Caco-2 (cell line): Measurements from ENCODE around the gene MBP. TPM values are rescaled to one million over a fixed set of nuclear protein-coding genes. Genes with fewer than 3 reads are reported as not detected.

Experiments used
- BruUV-seq: library from RNA; stranded (reverse); fragments of 400-500 nt; replicated peaks from 2 replicates; lab custom pipeline; 2021; lab: Mats Ljungman, UMichigan
- CTCF ChIA-PET: fragments of 300-600 bp; sonication (Branson Sonifier 250); formaldehyde crosslinking; loops from one replicate; lab custom pipeline; 2022; ENCODE audit warnings: antibody characterized with exemption; lab: Charles Lee
- POLR2A ChIA-PET: fragments of 300-600 bp; sonication (Branson Sonifier 250); formaldehyde crosslinking; loops from one replicate; lab custom pipeline; 2022; ENCODE audit warnings: antibody characterized with exemption; lab: Charles Lee
- DNase-seq, 2 experiments: peaks; one replicate each; pipeline versions ENCODE4 v3.0.0 to v3.0.0-alpha.2; 2020 to 2022
- H3K27me3 ChIP-seq: replicated peaks from 2 replicates; pipeline ENCODE4 v1.6.0; 2011; ENCODE audit warnings: low read length; ENCODE audit not compliant: control insufficient read depth, insufficient read depth
- H3K36me3 ChIP-seq: 2 replicates; pipeline ENCODE4 v1.5.1; 2011; ENCODE audit warnings: low read length; ENCODE audit not compliant: control insufficient read depth, insufficient read depth
- H3K4me1 ChIP-seq: fragments of 250-450 bp; sonication (Bioruptor Pico); 2 replicates; pipeline ENCODE4 v1.5.1; 2020; ENCODE audit warnings: mild to moderate bottlenecking
- H3K4me3 ChIP-seq: 2 replicates; pipeline ENCODE4 v1.5.1; 2011; ENCODE audit warnings: low read depth, mild to moderate bottlenecking, control low read depth, low read length
- H3K9me3 ChIP-seq: fragments of 250-450 bp; sonication (Bioruptor Pico); 2 replicates; pipeline ENCODE4 v1.5.1; 2020; ENCODE audit warnings: mild to moderate bottlenecking, moderate library complexity
- H3K27ac Mint-ChIP-seq: one replicate; pipeline ENCODE4 v1.8.0; 2022; ENCODE audit warnings: mixed read lengths; ENCODE audit not compliant: unreplicated experiment
- H3K27me3 Mint-ChIP-seq: one replicate; pipeline ENCODE4 v1.8.0; 2022; ENCODE audit warnings: mixed read lengths; ENCODE audit not compliant: insufficient read depth, unreplicated experiment
- H3K36me3 Mint-ChIP-seq: one replicate; pipeline ENCODE4 v1.8.0; 2022; ENCODE audit warnings: mild to moderate bottlenecking, mixed read lengths; ENCODE audit not compliant: insufficient read depth, unreplicated experiment
- H3K4me1 Mint-ChIP-seq: one replicate; pipeline ENCODE4 v1.8.0; 2022; ENCODE audit warnings: low read depth, mixed read lengths; ENCODE audit not compliant: unreplicated experiment
- H3K4me3 Mint-ChIP-seq: one replicate; pipeline ENCODE4 v1.8.0; 2022; ENCODE audit warnings: mild to moderate bottlenecking, moderate library complexity, mixed read lengths; ENCODE audit not compliant: unreplicated experiment
- H3K9me3 Mint-ChIP-seq: one replicate; pipeline ENCODE4 v1.8.0; 2022; ENCODE audit warnings: mixed read lengths; ENCODE audit not compliant: unreplicated experiment
- intact Hi-C: fragments of 100-400 bp; cut with micrococcal nuclease; formaldehyde crosslinking; loops from one replicate; pipeline ENCODE4 v1.10.0; 2022; ENCODE audit not compliant: unreplicated experiment
- total RNA-seq: library from RNA; stranded (reverse); gene quantifications from 2 replicates; pipeline ENCODE4 v1.2.3, GENCODE V29; 2022
- TF ChIP-seq, protein P1 (sequence below), 2 experiments: fragments of 200-600 bp in 1 of 2; IDR thresholded peaks; 1 replicate in 1 of 2; 2 replicates in 1 of 2; pipeline versions ENCODE4 v1.5.1 to v1.8.0; 2011 to 2022; ENCODE audit warnings: antibody characterized with exemption in 1 of 2, control low read depth in 1 of 2, inconsistent platforms in 1 of 2, low read depth in 1 of 2, low read length in 1 of 2, mild to moderate bottlenecking in 1 of 2, moderate library complexity in 1 of 2; ENCODE audit not compliant: insufficient read depth in 1 of 2, severe bottlenecking in 1 of 2, unreplicated experiment in 1 of 2

MBP gene
- total RNA-seq, 1 experiment from 2014 or later: 11.4 TPM

DNA sequence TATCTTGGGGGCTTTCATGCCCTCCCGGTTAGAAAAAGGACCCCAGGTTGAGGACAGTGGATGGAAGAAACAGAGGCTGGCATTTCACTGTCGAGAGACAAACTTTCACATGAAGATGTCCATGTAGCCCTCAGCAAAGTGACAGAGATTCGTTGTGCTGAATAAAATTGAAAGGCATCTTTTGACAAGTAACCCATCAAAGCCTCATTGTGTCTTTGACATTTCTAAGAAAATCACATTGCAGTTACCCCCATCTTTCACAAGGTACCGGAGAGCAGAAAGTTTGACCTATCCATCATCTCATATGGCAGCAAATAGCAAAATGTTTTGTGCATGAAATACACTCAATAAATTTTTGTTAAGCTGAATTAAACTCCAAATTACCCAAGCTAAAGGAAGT is 2.0 kb upstream of the MBP start:
- no peak for DNase-seq
- POLR2A ChIA-PET: no interaction called here
- Mint-ChIP-seq H3K27ac (no peak overlapping the region), H3K9me3 (no peaks in the 10 kb centered on the region), H3K4me1 (no peaks in the 10 kb centered on the region), H3K27me3 (no peaks in the 10 kb centered on the region), H3K4me3 (no peak overlapping the region), H3K36me3 (peaks cover 1% of the 10 kb centered on the region)
- Histone ChIP-seq H3K4me3 (no peak overlapping the region), H3K4me1 (no peaks in the 10 kb centered on the region), H3K27me3 (no peaks in the 10 kb centered on the region), H3K36me3 (no peaks in the 10 kb centered on the region), H3K9me3 (no peaks in the 10 kb centered on the region)
- CTCF ChIA-PET: no interaction called here
- TF ChIP-seq, protein P1, sequence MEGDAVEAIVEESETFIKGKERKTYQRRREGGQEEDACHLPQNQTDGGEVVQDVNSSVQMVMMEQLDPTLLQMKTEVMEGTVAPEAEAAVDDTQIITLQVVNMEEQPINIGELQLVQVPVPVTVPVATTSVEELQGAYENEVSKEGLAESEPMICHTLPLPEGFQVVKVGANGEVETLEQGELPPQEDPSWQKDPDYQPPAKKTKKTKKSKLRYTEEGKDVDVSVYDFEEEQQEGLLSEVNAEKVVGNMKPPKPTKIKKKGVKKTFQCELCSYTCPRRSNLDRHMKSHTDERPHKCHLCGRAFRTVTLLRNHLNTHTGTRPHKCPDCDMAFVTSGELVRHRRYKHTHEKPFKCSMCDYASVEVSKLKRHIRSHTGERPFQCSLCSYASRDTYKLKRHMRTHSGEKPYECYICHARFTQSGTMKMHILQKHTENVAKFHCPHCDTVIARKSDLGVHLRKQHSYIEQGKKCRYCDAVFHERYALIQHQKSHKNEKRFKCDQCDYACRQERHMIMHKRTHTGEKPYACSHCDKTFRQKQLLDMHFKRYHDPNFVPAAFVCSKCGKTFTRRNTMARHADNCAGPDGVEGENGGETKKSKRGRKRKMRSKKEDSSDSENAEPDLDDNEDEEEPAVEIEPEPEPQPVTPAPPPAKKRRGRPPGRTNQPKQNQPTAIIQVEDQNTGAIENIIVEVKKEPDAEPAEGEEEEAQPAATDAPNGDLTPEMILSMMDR (IDR thresholded peaks at IDR 0.05; ENCODE audit: insufficient read depth in 1 of 2, low read depth in 1 of 2, low read length in 1 of 2, severe bottlenecking in 1 of 2, unreplicated experiment in 1 of 2): no peak
- BruUV-seq: no TSS peak
- intact Hi-C loops: loop anchor here (5.0 kb wide), 2 partner anchors 77 to 78 kb away; no protein-coding TSS in a partner anchor

DNA sequence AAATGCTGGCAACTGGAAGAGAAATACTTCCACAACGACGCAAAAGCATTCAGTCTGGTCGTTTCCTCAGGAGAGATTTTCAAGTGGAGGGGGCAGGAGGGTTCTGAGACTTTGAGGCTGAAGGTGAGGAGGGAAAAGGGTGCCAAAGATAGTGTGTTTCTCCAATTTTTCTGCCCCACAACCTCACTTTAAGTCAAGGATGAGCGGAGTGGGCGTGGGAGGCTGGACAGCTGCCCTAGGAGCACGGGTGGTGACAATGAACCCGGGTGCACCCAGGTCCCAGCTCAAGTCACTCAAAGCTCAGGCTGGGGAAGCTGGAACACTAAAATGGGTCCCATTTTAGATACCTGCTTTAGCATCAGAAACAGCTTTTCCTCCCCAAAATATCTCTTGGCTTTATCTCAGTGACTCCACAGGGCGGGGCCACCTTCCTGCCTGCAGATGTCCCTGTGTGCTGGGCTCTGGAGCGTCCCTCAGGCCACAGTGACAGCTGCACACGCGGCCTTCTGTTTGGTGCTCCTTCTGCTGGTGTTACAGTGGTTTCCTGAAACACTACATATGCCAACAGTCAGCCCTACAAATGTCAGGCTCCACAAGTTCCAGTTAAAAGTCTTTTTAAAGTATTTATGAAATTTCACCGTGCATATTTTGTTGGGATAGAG is 1.4 kb upstream of the MBP start:
- DNase-seq: no peak
- H3K9me3 ChIP-seq: no peaks in the 10 kb centered on the region
- no peaks in the 10 kb centered on the region for H3K4me1 ChIP-seq
- Mint-ChIP-seq H3K27me3 (no peaks in the 10 kb centered on the region), H3K4me1 (no peaks in the 10 kb centered on the region), H3K36me3 (no peaks in the 10 kb centered on the region), H3K9me3 (no peaks in the 10 kb centered on the region), H3K4me3 (no peak overlapping the region), H3K27ac (no peak overlapping the region)
- intact Hi-C loops: loop anchor here (2.0 to 5.0 kb wide), 3 partner anchors 45 to 78 kb away; no protein-coding TSS in a partner anchor
- TF ChIP-seq, protein P1 (IDR thresholded peaks at IDR 0.05; ENCODE audit: insufficient read depth in 1 of 2, low read depth in 1 of 2, low read length in 1 of 2, severe bottlenecking in 1 of 2, unreplicated experiment in 1 of 2): no peak
- no peaks in the 10 kb centered on the region for H3K36me3 ChIP-seq
- CTCF ChIA-PET: no interaction called here
- no peak overlapping the region for H3K4me3 ChIP-seq
- no TSS peak for BruUV-seq
- POLR2A ChIA-PET: no interaction called here
- H3K27me3 ChIP-seq: no peaks in the 10 kb centered on the region

DNA sequence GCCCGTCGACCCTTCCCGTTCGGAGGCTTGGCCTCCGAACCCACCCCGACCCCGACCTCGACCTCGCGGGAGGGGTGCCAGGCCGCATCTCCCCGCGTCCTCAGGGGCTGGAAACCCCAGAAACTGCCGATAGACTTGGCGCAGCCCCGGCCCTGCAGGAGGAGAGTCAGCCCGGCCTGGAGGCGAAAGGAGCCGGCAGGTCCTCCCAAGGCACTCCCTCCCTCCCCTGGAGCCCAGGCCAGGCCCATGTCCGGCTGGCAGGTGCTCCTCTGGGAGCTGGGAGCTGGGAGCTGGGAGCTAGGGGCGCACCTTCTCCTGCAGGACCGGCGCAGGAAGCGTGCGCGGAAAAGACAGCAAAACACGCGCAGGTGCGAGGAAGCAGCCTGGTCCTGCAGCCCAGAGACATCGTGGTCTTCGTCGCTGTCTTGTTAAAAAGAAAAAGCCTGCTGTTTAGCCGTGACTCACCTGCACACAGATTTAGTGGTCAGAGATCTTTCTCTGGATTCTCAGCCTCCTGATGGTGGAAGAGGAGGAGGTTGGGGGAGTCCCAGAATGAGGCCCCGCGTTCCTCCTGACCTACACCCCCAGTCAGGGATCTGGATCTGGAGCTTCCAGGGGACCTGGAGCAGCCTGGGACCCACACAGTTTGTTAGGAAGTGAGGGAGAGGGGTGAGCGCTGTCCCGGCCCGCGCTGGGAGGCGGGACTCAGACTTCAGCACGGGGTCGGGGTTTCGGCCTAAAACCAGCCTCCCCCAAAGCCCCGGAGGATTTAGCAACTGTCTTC is 660 bp upstream of the MBP start:
- no peaks in the 10 kb centered on the region for H3K4me1 ChIP-seq
- ChIA-PET CTCF (interaction anchor here (0.7 to 2.0 kb wide), 2 partner anchors 63 to 79 kb away, joined by 4 to 6 read pairs; no protein-coding TSS in a partner anchor), POLR2A (interaction anchor here (1.0 to 2.1 kb wide), 2 partner anchors 11 to 18 kb away, joined by 3 to 9 read pairs; no protein-coding TSS in a partner anchor)
- no TSS peak for BruUV-seq
- H3K4me3 Mint-ChIP-seq: peak overlapping the region; percentile 59
- no peak overlapping the region for H3K27ac Mint-ChIP-seq
- intact Hi-C loops: loop anchor here (2.0 to 5.0 kb wide), 3 partner anchors 44 to 79 kb away; no protein-coding TSS in a partner anchor
- H3K27me3 Mint-ChIP-seq: no peaks in the 10 kb centered on the region
- H3K9me3 ChIP-seq: no peaks in the 10 kb centered on the region
- TF ChIP-seq, protein P1 (IDR thresholded peaks at IDR 0.05; ENCODE audit: insufficient read depth in 1 of 2, low read depth in 1 of 2, low read length in 1 of 2, severe bottlenecking in 1 of 2, unreplicated experiment in 1 of 2): no peak
- peak in 1 of 2 experiments; percentile 26 for DNase-seq
- H3K36me3 Mint-ChIP-seq: no peaks in the 10 kb centered on the region
- H3K9me3 Mint-ChIP-seq: no peaks in the 10 kb centered on the region
- H3K4me1 Mint-ChIP-seq: no peaks in the 10 kb centered on the region
- no peaks in the 10 kb centered on the region for H3K27me3 ChIP-seq
- H3K36me3 ChIP-seq: no peaks in the 10 kb centered on the region
- peak overlapping the region; percentile 48 for H3K4me3 ChIP-seq
